Loucy (cell line): ENCODE measurements around the gene MX2.

Experiments
- H2AFZ ChIP-seq: fragments of 200-600 bp; sonication (generic); 2 replicates; pipeline ENCODE4 v1.6.0; 2016; ENCODE audit warnings: antibody characterized with exemption, mild to moderate bottlenecking, low read length, moderate library complexity
- H3F3A ChIP-seq: fragments of 200-600 bp; 2 replicates; pipeline ENCODE4 v1.6.0; 2016; ENCODE audit warnings: antibody characterized with exemption, low read depth, mild to moderate bottlenecking
- H3K27me3 ChIP-seq: fragments of 200-600 bp; sonication (generic); 2 replicates; pipeline ENCODE4 v1.6.1; 2014; ENCODE audit warnings: low read length, mild to moderate bottlenecking; ENCODE audit not compliant: insufficient read depth, poor library complexity, severe bottlenecking
- H3K36me3 ChIP-seq: fragments of 200-600 bp; sonication (generic); 2 replicates; pipeline ENCODE4 v1.6.1; 2016; ENCODE audit warnings: low read length; ENCODE audit not compliant: insufficient read depth
- H3K4me1 ChIP-seq: fragments of 200-600 bp; sonication (generic); 2 replicates; pipeline ENCODE4 v1.5.1; 2014; ENCODE audit warnings: low read length, mild to moderate bottlenecking; ENCODE audit not compliant: insufficient read depth, poor library complexity, severe bottlenecking
- H3K4me2 ChIP-seq: fragments of 200-600 bp; sonication (generic); 2 replicates; pipeline ENCODE4 v1.6.0; 2014; ENCODE audit warnings: antibody characterized with exemption, low read length, low read depth, mild to moderate bottlenecking; ENCODE audit not compliant: poor library complexity, severe bottlenecking
- H3K4me3 ChIP-seq: fragments of 200-600 bp; sonication (generic); 2 replicates; pipeline ENCODE4 v1.5.1; 2014; ENCODE audit warnings: low read length, mild to moderate bottlenecking, mixed read lengths; ENCODE audit not compliant: poor library complexity, severe bottlenecking
- H3K79me2 ChIP-seq: fragments of 200-600 bp; sonication (generic); 2 replicates; pipeline ENCODE4 v1.6.1; 2014; ENCODE audit warnings: low read length; ENCODE audit not compliant: insufficient read depth
- H3K9ac ChIP-seq: fragments of 200-600 bp; sonication (generic); 2 replicates; pipeline ENCODE4 v1.6.0; 2014; ENCODE audit warnings: mild to moderate bottlenecking, low read depth, low read length, moderate library complexity; ENCODE audit not compliant: poor library complexity, severe bottlenecking
- H3K9me2 ChIP-seq: fragments of 200-600 bp; sonication (generic); replicated peaks from 2 replicates; pipeline ENCODE4 v1.6.1; 2016; ENCODE audit warnings: low read depth, low read length, mixed read lengths
- H3K9me3 ChIP-seq: fragments of 200-600 bp; sonication (generic); 2 replicates; pipeline ENCODE4 v1.6.1; 2014; ENCODE audit warnings: mild to moderate bottlenecking, antibody characterized with exemption, low read length, low read depth; ENCODE audit not compliant: insufficient read depth
- H4K20me1 ChIP-seq: fragments of 200-600 bp; sonication (generic); 2 replicates; pipeline ENCODE4 v1.6.0; 2014; ENCODE audit warnings: antibody characterized with exemption, low read length, mild to moderate bottlenecking; ENCODE audit not compliant: insufficient read depth, poor library complexity, severe bottlenecking
- CTCF ChIP-seq: fragments of 200-600 bp; sonication (generic); conservative IDR thresholded peaks from 2 replicates; pipeline ENCODE4 v1.5.1; 2014; ENCODE audit warnings: mild to moderate bottlenecking, antibody characterized with exemption, low read length
- EZH2phosphoT487 ChIP-seq: fragments of 200-600 bp; IDR thresholded peaks from 2 replicates; pipeline ENCODE4 v1.6.1; 2018; ENCODE audit warnings: antibody characterized with exemption, mild to moderate bottlenecking, moderate library complexity, borderline replicate concordance

The MX2 gene

GRCh38 chr21:41429925-41430491 lies 68.2 kb downstream of the MX2 start:
- Histone ChIP-seq H3K4me3 (no peak overlapping the region), H3F3A (no peaks in the 10 kb centered on the region), H3K27me3 (no peaks in the 10 kb centered on the region), H3K9me3 (peaks cover 2% of the 10 kb centered on the region; the same call in 1 of the 2 replicates), H3K9ac (no peak overlapping the region), H3K4me2 (no peak overlapping the region), H3K9me2 (no peaks in the 10 kb centered on the region), H2AFZ (no peak overlapping the region), H3K36me3 (no peaks in the 10 kb centered on the region), H3K79me2 (no peaks in the 10 kb centered on the region), H4K20me1 (no peaks in the 10 kb centered on the region), H3K4me1 (no peaks in the 10 kb centered on the region)
- TF ChIP-seq EZH2phosphoT487 (no peak), CTCF (no peak)

- Histone ChIP-seq H4K20me1 (no peaks in the 10 kb centered on the region), H3K9me3 (peaks cover 5% of the 10 kb centered on the region; the same call in 1 of the 2 replicates), H3K79me2 (no peaks in the 10 kb centered on the region), H3K27me3 (no peaks in the 10 kb centered on the region), H3F3A (no peaks in the 10 kb centered on the region), H3K4me3 (no peak overlapping the region), H3K9ac (no peak overlapping the region), H3K9me2 (no peaks in the 10 kb centered on the region), H3K4me1 (no peaks in the 10 kb centered on the region), H3K36me3 (no peaks in the 10 kb centered on the region), H2AFZ (no peak overlapping the region), H3K4me2 (no peak overlapping the region)
- TF ChIP-seq EZH2phosphoT487 (no peak), CTCF (no peak)
Observed at GRCh38 chr21:41431788-41432548, 70.1 kb downstream of the MX2 start.

- no peak overlapping the region for H3K4me2 ChIP-seq
- H3K9me3 ChIP-seq: peaks cover 5% of the 10 kb centered on the region; the same call in 1 of the 2 replicates
- H3K79me2 ChIP-seq: no peaks in the 10 kb centered on the region
- H3K4me1 ChIP-seq: no peaks in the 10 kb centered on the region
- no peak overlapping the region for H3K4me3 ChIP-seq
- H3K9me2 ChIP-seq: no peaks in the 10 kb centered on the region
- no peaks in the 10 kb centered on the region for H3F3A ChIP-seq
- no peaks in the 10 kb centered on the region for H3K36me3 ChIP-seq
- no peak for TF ChIP-seq EZH2phosphoT487
- no peak for TF ChIP-seq CTCF
- H3K9ac ChIP-seq: no peak overlapping the region
- no peaks in the 10 kb centered on the region for H4K20me1 ChIP-seq
- H2AFZ ChIP-seq: no peak overlapping the region
- H3K27me3 ChIP-seq: no peaks in the 10 kb centered on the region
Observed at GRCh38 chr21:41432562-41433460, 71.0 kb downstream of the MX2 start.
